ENCODE measurements around the gene NCOA3.

Gene NCOA3

GRCh38 chr20:47680804-47681529 is 179.3 kb downstream of the NCOA3 start:
- no peak for DNase-seq (ENCODE audit: low read depth)

- DNase-seq (ENCODE audit: low read depth), result no peak
These were observed 180.5 kb downstream of the NCOA3 start for GRCh38 chr20:47682028-47682783.

GRCh38 chr20:47682916-47683315 is 181.2 kb downstream of the NCOA3 start:
- no peak for DNase-seq (ENCODE audit: low read depth)

DNA sequence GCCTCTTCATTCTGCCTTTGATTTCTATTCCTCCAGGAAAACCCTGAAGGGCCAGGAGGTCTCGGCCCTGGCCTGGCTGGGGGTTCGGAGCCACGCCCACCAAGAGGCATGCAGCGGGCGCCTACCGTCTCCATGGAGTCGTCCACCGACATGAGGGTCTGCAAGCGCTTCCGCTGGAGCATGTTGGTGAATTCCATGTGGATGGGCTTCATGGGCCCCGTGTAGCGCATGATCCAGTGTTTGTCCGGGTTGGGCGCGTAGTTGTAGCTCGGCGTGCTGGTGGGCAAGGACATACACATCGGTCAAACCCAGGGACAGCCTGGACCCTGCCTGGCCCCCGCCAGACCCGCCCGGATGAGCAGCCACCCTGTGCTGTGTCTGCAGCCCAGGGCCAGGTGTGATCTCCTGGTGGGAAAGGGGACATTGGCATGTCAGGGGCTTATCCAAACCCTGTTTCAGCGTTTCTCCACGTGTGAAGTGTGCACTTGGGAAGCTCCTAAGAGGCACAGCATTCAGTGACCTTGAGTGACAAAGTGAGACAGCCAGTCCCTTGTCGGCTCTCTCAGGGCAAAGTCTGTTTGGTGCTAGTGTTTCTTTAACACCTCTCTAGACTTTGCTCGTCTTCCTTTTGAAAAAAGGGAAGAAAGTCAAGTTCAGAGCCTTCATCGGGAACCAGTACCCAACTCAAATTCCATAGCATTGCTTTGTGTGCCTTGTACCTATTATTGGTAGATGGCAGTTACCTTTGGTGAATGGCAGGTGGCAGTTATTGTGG is 182.8 kb downstream of the NCOA3 start:
- DNase-seq (ENCODE audit: low read depth), result no peak

DNA sequence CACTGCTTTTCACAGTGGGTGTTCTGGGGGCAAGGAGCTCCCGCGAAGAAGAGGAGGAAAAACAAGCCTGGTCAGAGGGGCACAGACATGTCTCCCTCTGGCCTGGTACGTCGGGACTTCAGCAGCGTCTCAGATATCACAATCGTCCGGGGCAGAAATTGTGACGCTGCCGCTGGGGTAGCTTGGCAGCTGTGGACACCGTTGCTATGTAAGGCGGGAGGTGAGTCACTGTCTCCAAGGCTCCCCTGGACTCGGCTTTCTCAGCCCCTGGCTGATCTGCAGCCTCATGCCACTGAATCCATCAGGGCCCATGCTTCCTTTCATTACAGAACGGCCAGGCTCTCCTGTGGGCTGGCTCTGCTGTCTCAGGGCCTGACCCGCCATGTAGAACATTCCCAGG is 184.9 kb downstream of the NCOA3 start:
- peak; percentile 30 for DNase-seq (ENCODE audit: low read depth)

GRCh38 chr20:47687095-47687987 is 185.7 kb downstream of the NCOA3 start:
- no peak for DNase-seq (ENCODE audit: low read depth)

GRCh38 chr20:47688385-47689381 is 187.0 kb downstream of the NCOA3 start:
- no peak for DNase-seq (ENCODE audit: low read depth)

DNA sequence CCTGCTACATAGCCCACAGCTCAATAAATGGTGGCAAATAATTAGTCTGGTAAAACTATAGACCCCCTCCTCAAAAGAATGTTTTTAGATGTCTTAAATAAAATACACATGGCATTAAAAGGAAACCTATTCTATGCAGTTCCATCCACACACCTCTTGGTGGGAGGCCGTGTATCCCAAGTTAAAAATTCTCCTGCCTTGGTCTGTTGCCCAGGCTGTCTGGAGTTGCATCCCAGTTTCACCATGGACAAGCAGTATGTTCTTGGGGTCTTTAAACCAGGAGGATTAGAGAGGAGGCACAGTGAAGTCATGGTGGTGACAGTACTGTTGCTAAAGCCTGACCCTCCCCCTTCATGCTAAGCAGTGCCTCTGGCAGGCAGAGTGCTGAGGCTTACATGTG is 188.0 kb downstream of the NCOA3 start:
- DNase-seq (ENCODE audit: low read depth), result no peak

GRCh38 chr20:47691625-47692024 is 189.9 kb downstream of the NCOA3 start:
- DNase-seq (ENCODE audit: low read depth), result no peak

DNA sequence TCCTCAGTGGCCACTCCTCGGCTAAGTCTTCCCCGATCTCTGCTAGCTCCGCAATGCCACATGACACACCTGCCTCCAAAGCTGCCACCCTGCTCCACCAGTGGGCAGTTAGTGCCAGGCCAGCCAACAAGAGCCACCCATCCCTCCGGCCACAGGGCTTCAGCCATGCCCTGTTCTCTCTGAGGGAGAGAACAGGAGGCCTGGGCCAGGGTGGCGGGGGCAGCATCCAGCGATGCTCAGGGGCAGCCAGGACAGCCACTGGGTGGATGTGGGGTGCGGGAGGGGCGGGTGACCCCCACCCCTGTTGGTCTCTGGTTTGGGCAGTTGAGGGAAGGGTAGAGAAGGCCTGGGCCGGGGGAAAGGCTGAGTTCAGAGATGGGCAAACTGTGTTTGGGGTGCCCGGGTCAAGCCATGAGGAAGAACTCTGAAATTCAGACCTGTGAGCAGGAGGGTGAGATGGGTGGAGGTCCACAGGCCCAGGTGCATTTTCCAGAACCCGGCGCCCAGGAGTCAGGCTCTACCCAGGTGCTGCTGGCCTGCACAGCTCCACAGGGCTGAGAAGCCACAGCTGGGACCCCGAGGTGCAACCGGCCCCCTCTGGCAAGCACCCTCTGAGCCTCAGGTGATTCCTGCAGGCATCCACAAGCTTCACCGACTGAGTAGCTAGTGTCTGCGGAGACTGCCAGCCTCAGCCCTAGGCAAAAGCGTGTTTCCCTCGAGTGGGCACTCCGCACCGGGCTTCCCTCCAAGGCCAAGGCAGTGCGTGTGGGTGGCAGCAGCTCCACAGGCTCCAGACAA is 192.5 kb downstream of the NCOA3 start:
- DNase-seq (ENCODE audit: low read depth), result no peak

DNA sequence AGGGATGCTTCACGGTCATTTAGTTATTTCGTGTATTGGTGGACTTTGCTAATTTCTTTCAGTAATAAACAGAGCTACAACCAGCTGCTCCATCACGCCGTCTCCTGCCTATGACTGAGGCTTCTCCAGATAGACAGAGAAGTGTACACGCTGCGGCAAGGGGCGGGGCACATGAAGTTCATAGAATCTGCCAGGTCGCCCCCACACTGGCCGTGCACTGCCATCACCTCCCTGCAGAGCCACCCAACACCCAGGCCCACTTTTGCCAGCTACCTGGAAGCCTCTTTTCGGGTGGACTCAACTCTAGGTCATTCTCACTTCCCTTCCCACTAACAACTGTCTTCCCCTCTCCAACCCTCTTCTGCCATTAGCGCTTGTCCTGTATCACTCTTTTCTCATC is 195.2 kb downstream of the NCOA3 start:
- no peak for DNase-seq (ENCODE audit: low read depth)

DNA sequence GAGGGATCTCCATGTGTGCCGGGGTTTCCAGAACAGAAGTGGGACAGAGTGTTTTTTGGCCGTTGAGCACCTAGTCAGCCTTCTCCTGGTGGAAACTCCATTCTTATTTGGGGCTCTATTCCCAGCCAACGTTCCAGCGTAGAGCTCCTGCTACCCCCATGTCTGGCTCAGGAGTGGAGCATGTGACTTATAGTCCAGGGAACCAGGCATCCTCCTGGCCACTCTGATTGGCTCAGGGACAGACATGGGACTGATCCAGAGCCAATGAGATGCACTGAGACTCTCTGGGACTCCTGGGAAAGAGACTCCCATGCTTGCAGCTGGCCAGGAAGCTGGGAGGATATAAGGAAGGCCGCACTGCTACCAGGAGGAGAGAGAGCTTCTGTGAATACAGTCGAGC is 196.5 kb downstream of the NCOA3 start:
- DNase-seq (ENCODE audit: low read depth), result no peak

- DNase-seq (ENCODE audit: low read depth), result no peak
These were observed 198.1 kb downstream of the NCOA3 start for GRCh38 chr20:47699818-47700217.

DNA sequence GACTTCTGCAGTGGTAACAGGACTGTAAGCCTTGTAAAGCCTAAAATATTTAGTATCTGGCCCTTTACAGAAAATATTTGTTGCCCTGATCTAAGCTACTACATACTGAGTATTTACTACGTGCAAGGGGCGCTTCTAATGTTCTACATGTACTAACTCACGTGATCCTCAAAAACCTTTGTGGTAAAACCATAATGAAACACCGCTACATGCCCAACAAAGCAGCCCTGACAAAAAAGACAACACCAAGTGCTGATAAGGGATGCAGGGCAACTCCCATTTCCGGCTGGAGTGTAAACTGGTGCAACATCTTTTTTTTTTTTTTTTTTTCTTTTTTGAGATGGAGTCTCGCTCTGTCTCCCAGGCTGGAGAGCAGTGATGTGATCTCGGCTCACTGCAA is 198.6 kb downstream of the NCOA3 start:
- no peak for DNase-seq (ENCODE audit: low read depth)

DNA sequence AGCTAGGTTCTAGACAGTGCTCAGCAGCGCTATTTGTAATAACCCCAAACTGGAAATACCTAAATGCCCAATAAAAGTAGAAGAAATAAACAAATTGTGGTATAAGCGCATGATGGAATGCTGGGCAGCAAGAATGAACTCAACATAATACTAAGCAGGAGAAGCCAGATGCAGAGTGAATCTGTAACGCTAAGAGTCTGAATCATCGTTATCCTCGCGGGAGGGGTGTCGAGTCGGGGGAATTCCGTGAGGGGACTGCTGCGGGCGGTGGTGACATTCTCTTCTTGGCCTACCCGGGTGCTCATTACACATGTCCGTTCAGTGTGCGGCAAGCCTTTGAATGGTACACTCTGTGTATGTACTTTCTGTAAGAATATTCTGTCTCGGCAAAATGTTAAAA is 199.9 kb downstream of the NCOA3 start:
- no peak for DNase-seq (ENCODE audit: low read depth)

DNA sequence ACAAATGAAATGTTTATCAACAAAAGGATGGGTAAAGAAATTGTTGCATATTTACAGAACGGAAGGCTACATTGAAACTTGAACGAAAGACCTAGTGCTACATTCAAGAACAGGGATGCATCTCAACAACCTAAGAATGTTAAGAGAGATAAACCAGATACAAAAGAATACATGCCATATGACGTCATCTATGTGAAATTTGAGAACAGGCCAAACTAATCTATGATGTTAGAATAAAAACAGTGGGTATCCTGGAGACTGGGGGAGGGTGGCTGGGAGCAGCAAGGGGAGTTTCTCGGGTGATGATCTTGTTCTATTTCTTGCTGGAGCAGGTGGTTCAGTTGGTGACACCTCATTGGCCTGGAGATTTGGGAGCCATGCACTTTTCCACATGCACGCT is 202.1 kb downstream of the NCOA3 start:
- DNase-seq (ENCODE audit: low read depth), result no peak

- no peak for DNase-seq (ENCODE audit: low read depth)
These were observed 203.2 kb downstream of the NCOA3 start for GRCh38 chr20:47704746-47705496.

GRCh38 chr20:47705497-47705856 is 203.8 kb downstream of the NCOA3 start:
- DNase-seq (ENCODE audit: low read depth), result no peak

DNA sequence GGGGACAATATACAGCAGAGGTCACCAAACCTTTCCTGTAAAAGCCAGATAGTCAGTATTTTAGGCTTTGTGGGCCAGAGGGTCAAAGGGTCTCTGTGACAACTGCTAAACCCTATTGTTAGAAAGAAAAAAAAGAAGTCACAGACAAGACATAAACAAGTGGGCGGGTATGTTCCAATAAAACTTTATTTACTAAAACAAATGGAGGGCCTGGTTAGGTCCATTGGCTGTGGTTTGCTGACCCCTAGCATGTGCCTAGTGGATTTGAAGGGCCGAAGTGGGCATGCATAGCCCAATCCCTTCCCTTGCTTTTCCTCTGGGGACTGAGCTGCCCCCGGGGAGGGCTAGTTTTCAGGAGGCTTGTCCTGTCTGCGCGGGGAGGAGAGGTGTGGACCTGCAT is 204.7 kb downstream of the NCOA3 start:
- DNase-seq (ENCODE audit: low read depth), result no peak

Measured in fibroblast of the conjunctiva (primary cell).